Hepatocyte (in vitro differentiated cells): ENCODE results near the gene TNNT3.

Source experiments
- EZH2 ChIP-seq: fragments of 200-600 bp; sonication (generic); IDR thresholded peaks from 2 replicates; pipeline ENCODE4 v1.6.1; 2016; ENCODE audit warnings: antibody characterized with exemption, mild to moderate bottlenecking, borderline replicate concordance
- TF ChIP-seq, protein P1 (sequence below): fragments of 200-600 bp; sonication (generic); IDR thresholded peaks from 2 replicates; pipeline ENCODE4 v1.5.1; 2016; ENCODE audit warnings: antibody characterized with exemption, mild to moderate bottlenecking; ENCODE audit not compliant: poor library complexity

DNA sequence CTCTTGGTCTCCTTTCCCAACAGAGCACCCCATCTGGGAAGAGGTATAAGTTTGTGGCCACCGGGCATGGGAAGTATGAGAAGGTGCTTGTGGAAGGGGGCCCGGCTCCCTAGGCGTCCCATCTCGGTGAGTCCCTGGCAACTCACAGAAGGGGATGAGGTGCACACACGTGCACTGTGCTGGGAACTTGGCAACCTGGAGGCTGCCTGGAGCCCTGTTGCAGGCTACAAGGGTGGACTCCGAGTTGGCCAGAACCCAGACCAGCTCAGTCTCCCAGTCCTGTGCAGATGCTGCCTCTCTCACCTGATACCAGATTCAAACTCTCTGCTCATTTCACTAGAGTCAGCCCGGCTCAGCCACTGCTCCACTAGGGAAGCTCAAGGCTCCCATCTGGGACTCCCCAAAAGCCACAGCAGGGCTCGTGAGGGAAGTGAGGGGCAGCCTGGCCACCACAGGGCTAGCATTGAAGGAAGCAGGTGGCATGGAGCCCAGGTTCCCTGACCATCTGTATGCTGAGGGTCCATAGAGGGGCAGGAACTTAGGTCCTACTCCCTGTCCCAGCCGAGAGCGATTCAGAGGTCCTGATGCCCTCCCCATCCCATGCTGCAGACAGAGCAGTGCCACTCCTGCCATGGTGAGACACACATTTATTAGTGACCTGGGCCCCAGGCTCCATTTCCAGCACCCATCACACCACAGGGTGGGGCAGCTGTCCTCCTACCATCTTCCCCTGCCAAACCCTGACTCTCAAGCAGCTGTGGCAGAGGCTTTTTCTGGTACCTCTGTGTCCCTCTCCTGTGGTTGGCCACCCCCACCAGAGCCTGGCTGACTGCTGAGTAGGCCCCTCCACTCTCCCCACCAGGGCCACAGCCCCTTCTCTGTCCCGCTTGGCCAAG, 31.8 kb upstream of the TNNT3 start:
- TF ChIP-seq, protein P1, sequence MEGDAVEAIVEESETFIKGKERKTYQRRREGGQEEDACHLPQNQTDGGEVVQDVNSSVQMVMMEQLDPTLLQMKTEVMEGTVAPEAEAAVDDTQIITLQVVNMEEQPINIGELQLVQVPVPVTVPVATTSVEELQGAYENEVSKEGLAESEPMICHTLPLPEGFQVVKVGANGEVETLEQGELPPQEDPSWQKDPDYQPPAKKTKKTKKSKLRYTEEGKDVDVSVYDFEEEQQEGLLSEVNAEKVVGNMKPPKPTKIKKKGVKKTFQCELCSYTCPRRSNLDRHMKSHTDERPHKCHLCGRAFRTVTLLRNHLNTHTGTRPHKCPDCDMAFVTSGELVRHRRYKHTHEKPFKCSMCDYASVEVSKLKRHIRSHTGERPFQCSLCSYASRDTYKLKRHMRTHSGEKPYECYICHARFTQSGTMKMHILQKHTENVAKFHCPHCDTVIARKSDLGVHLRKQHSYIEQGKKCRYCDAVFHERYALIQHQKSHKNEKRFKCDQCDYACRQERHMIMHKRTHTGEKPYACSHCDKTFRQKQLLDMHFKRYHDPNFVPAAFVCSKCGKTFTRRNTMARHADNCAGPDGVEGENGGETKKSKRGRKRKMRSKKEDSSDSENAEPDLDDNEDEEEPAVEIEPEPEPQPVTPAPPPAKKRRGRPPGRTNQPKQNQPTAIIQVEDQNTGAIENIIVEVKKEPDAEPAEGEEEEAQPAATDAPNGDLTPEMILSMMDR = no peak
- no peak for TF ChIP-seq EZH2
